RCC 7860 (cell line): Measurements from ENCODE around the gene KAT7.

Source experiments
- DNase-seq: peaks from one replicate; pipeline ENCODE4 v3.0.0-alpha.2; 2015; ENCODE audit warnings: low spot score
- FAIRE-seq: peaks from 2 replicates; lab custom pipeline; 2012; peaks lifted over from hg19 to GRCh38; lab: Jason Lieb, UNC

The KAT7 gene

DNA sequence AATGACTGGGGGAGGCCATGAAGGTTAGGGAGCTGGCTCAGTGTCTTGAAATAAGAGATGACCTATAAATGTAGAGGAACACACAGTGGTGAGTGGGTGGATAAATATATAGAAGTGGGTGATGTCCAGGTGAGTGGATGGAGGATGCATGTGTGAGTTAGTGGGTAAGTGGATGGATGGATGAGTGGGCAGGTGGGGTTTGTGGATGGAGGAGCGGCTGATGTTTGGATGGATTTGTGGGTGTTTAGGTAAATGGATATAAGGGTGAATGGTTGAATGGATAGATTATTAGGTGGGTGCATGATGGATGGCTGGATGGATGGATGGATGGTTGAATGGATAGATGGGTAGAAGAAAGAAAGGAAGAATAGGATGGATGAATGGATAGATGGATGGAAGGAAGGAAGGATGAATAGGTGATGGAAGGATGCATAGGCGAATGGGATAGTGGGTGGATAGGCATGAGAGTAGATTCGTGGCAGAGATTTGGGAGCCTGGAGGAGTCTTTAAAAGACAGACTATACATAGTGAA, 78.5 kb downstream of the KAT7 start:
- FAIRE-seq: no peak
- no peak for DNase-seq

DNA sequence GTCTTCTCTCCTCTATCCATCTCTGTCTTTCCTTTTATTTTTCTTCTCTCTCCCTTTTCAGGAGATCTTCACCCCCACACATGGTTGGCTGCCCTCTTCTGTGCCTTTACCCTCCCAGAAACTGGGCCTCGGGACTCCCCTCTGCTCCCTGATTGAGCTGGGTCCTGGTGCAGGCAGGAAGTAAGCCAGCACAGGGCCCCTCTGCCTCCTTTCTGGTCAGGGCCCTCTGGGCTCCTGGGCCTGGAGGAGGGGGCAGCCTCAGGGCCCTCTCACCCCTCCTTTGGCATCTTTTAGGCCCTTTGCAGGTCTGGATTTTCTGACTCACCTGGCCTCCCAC, 80.5 kb downstream of the KAT7 start:
- FAIRE-seq: no peak
- no peak for DNase-seq

DNA sequence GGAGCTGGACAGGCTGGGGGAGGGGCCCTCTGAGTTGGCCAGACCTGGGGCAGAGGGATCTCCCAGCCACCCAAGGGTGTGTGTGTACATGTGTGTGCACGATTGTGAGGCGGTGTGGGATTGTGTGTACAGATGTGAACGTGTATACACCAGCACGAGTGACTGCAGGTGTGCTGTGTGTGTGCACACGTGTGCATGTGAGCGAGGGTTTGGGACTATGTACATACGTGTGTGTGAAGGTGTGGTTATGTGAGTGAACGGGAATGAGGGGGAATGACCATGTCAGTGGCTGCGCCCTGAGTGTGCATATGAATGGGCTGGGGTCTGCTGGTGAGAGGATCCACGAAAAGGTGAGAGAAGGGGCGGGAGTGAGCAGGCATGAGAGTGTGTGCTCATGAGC, 81.8 kb downstream of the KAT7 start:
- FAIRE-seq: no peak
- DNase-seq: no peak

DNA sequence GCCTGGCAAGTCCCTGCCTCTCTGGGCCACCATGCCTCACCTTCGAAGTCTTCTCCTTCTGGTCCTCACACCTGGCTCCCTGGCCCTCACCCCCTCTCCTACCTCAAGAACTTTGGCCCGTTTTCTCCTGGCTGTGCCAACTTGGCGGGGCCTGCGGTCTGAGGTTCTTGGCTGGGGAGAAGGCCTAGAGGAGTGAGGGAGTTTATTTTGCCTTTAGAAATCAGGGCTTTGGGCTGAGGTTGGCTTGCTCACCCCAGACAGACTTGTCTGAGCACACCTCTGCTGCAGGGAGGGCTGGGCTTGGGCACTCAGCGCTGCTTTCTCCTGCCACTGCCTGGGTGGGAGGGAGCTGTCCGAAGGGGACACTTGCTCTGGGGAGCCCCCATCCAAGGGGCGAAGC, 82.7 kb downstream of the KAT7 start:
- DNase-seq (no peak), FAIRE-seq (no peak)

GRCh38 chr17:49872754-49873377, 84.4 kb downstream of the KAT7 start:
- DNase-seq (no peak), FAIRE-seq (no peak)

DNA sequence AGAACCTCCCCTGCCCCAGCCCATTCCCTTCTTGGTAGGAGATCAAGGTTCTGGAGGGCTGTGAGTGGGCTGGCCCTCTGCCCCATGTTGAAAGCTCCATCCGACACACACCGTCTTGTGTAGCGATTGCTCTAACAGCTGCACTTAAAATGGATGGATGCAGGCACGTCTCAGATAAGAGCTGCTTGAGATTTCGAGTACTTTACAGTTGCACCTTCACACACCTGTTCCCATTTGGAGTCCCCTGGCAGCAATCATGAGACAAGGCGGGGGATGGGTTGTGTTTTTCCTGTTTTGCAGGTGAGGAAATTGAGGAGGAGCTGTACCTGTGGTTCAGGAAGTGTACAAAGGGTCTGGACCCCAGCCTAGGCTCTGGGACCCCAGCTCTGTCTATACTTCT, 85.0 kb downstream of the KAT7 start:
- DNase-seq (no peak), FAIRE-seq (no peak)

DNA sequence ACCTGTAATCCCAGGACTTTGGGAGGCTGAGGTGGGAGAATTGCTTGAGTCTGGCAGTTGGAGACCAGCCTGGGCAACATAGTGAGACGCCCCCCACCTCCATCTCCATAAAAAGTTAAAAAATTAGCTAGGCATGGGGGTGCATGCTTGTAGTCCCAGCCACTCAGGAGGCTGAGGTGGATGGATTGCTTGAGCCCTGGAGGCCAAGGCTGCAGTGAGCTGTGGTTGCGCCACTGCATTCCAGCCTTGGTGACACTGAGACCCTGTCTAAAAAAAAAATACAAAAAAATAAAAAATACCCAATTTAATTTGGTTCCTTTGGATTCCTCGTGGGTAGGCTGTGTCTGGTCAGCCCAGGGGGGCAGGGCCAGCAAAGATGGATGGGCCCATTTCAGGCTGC, 85.4 kb downstream of the KAT7 start:
- DNase-seq: no peak
- FAIRE-seq: no peak

DNA sequence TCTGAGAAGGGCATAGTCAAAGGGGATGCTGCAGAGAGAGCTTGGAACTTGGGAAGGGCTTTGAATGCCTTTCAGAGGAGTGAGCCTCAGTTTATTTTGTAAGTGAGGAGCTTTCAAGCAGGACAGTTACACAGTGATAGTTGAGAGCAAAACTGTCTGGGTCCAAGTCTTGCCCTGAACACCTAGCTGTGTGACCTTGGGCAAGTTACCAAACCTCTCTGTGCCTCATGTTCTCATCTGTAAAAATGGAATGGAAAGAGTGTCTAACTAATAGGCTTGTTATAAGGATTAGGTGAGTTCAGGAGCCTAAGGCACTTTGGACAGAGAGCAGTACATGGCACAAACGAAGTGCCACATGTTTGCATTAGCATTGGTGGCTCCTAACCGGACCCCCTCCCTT, 86.4 kb downstream of the KAT7 start:
- no peak for FAIRE-seq
- DNase-seq: no peak

- DNase-seq (no peak), FAIRE-seq (no peak)
These were observed 87.2 kb downstream of the KAT7 start for GRCh38 chr17:49875685-49876084.

- FAIRE-seq: no peak
- peak; percentile 56 for DNase-seq
These were observed 90.7 kb downstream of the KAT7 start for GRCh38 chr17:49878931-49879904.

DNA sequence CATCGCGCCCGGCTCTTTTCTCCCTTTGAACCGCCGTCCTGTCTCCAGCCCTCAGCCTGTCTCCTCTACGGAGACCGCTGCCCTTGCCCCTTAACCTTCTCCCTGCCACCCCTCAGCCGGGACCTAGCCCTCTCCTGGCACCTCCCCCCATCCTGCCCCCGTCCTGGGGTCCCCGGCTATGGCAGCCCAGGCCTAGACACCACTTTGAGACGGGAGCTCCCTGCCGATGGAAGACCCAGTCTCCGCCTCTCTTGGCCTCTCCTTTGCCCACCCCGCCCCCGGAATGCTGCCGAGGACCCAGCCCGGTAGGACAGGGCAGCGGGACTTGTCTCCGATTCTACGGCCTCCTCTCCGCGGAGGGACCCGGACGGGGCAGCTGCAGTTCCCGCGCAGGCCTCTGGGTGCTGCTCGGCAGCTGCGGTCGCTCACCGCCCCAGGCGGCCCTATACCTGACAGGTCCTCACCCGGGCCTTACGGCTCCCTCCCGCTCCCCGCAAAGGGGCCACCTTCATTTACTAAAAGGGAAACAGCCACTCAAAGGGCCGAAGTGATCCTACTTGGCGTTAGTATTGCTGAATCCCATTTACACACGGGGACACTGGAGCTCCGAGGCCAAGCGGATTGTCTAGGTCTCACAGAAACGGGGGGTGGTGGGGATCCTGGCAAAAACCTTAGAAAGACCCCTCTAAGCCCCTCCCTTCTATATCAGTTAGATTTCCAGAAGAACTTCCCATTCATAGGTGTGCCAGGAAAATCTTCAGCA, 92.0 kb downstream of the KAT7 start:
- DNase-seq (peak; percentile 54), FAIRE-seq (no peak)

DNA sequence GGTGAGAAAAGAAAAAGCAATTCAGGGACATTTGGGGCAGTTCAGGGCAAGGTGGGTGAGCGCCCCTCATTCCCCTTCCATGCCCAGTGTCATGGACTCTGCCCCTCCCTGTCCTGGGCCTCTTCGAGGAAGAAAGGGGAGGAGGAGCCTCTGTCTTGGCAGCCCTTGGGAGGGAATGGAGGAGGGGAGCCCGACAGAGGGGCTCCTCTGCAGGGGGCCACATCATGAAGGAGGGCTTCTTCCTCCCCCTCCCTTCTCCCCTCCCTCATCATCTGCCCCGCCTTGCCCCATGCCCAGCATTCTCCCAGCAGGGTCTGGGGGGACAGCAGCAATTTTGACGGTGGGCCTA, 92.5 kb downstream of the KAT7 start:
- FAIRE-seq (no peak), DNase-seq (no peak)

GRCh38 chr17:49882434-49882833, 94.0 kb downstream of the KAT7 start:
- DNase-seq (no peak), FAIRE-seq (no peak)
